ENCODE measurements around the gene SACS. TPM values are rescaled to one million over a fixed set of nuclear protein-coding genes. Genes with fewer than 3 reads are reported as not detected.

Gene SACS
- total RNA-seq, 1 experiment from 2014 or later, result 33.4 TPM

GRCh38 chr13:23384111-23384510, 49.4 kb downstream of the SACS start:
- Histone ChIP-seq H3K27ac (ENCODE audit: low read depth, low read length) (no peak overlapping the region), H2AFZ (ENCODE audit: low read depth, low read length, poor library complexity, severe bottlenecking) (no peak overlapping the region), H3K36me3 (ENCODE audit: control insufficient read depth in 1 of 2, insufficient read depth in 2 of 2, low read length in 2 of 2) (no peaks in the 10 kb centered on the region), H4K20me1 (ENCODE audit: insufficient read depth) (no peaks in the 10 kb centered on the region), H3K4me1 (ENCODE audit: control insufficient read depth in 1 of 2, insufficient read depth in 2 of 2, low read length in 2 of 2) (no peaks in the 10 kb centered on the region), H3K9me2 (ENCODE audit: insufficient read depth) (no peaks in the 10 kb centered on the region), H3K4me2 (ENCODE audit: low read length) (no peak overlapping the region), H3K79me2 (ENCODE audit: insufficient read depth, low read length) (no peaks in the 10 kb centered on the region), H3K27me3 (ENCODE audit: insufficient read depth, low read length) (no peaks in the 10 kb centered on the region), H3K4me3 (replicated peaks in 1 of 2; ENCODE audit: low read depth in 1 of 2, low read length in 2 of 2) (no peak overlapping the region), H3K9ac (ENCODE audit: low read length) (no peak overlapping the region), H3K9me3 (ENCODE audit: control insufficient read depth in 1 of 2, insufficient read depth in 1 of 2, low read depth in 1 of 2, low read length in 2 of 2) (no peaks in the 10 kb centered on the region)
- no peak for ATAC-seq
- DNase-seq (ENCODE audit: low read depth, low spot score), result no peak
- ChIA-PET RAD21 (ENCODE audit: low non-redundant PET in 1 of 2, low total read pairs in 2 of 2, uncharacterized antibody in 2 of 2, unreplicated experiment in 2 of 2) (no interaction called here), POLR2A (interaction anchor here (0.6 kb wide), 1 partner anchor 8 kb away, joined by 4 read pairs; no protein-coding TSS in a partner anchor), CTCF (no interaction called here)
- no TSS peak for BruUV-seq (replicated peaks)
- intact Hi-C loops (cut with micrococcal nuclease), result no loop called here
- TF ChIP-seq ELF1 (IDR thresholded peaks at IDR 0.05; ENCODE audit: borderline replicate concordance, low read depth) (no peak), FOSL1 (IDR thresholded peaks at IDR 0.05; ENCODE audit: low read depth) (no peak)

- no peak overlapping the region for H3K4me2 ChIP-seq (ENCODE audit: low read length)
- RAD21 ChIA-PET (ENCODE audit: low non-redundant PET in 1 of 2, low total read pairs in 2 of 2, uncharacterized antibody in 2 of 2, unreplicated experiment in 2 of 2), result no interaction called here
- no peak for ATAC-seq
- POLR2A ChIA-PET, result no interaction called here
- TF ChIP-seq ELF1 (IDR thresholded peaks at IDR 0.05; ENCODE audit: borderline replicate concordance, low read depth), result no peak
- TF ChIP-seq FOSL1 (IDR thresholded peaks at IDR 0.05; ENCODE audit: low read depth), result no peak
- no peak for TF ChIP-seq REST (IDR thresholded peaks at IDR 0.05; ENCODE audit: low read depth)
- TF ChIP-seq SRF (IDR thresholded peaks at IDR 0.05; ENCODE audit: low read depth), result no peak
- TF ChIP-seq EZH2phosphoT487 (IDR thresholded peaks at IDR 0.05; ENCODE audit: borderline replicate concordance), result no peak
- no peak for TF ChIP-seq SIN3A (IDR thresholded peaks at IDR 0.05; ENCODE audit: low read depth)
- no peak for TF ChIP-seq ZBTB33 (IDR thresholded peaks at IDR 0.05; ENCODE audit: extremely low read depth, insufficient replicate concordance, low read length)
- TF ChIP-seq RAD21 (IDR thresholded peaks at IDR 0.05; ENCODE audit: low read depth), result no peak
- TF ChIP-seq YY1 (IDR thresholded peaks at IDR 0.05; ENCODE audit: extremely low read depth, insufficient replicate concordance, low read depth, low read length), result no peak
- TF ChIP-seq POLR2AphosphoS5 (IDR thresholded peaks at IDR 0.05; ENCODE audit: low read depth, low read length), result no peak
- no peak for TF ChIP-seq ATF3 (IDR thresholded peaks at IDR 0.05)
- H3K9me3 ChIP-seq (ENCODE audit: control insufficient read depth in 1 of 2, insufficient read depth in 1 of 2, low read depth in 1 of 2, low read length in 2 of 2), result no peaks in the 10 kb centered on the region
- H3K4me3 ChIP-seq (replicated peaks in 1 of 2; ENCODE audit: low read depth in 1 of 2, low read length in 2 of 2), result no peak overlapping the region
- DNase-seq (ENCODE audit: low read depth, low spot score), result no peak
- no peaks in the 10 kb centered on the region for H4K20me1 ChIP-seq (ENCODE audit: insufficient read depth)
- H3K27me3 ChIP-seq (ENCODE audit: insufficient read depth, low read length), result no peaks in the 10 kb centered on the region
- no peak overlapping the region for H3K27ac ChIP-seq (ENCODE audit: low read depth, low read length)
- no TSS peak for BruUV-seq (replicated peaks)
- H3K9me2 ChIP-seq (ENCODE audit: insufficient read depth), result no peaks in the 10 kb centered on the region
- CTCF ChIA-PET, result no interaction called here
- no peaks in the 10 kb centered on the region for H3K79me2 ChIP-seq (ENCODE audit: insufficient read depth, low read length)
- no peak overlapping the region for H3K9ac ChIP-seq (ENCODE audit: low read length)
- no peak overlapping the region for H2AFZ ChIP-seq (ENCODE audit: low read depth, low read length, poor library complexity, severe bottlenecking)
- intact Hi-C loops (cut with micrococcal nuclease), result no loop called here
- no peaks in the 10 kb centered on the region for H3K4me1 ChIP-seq (ENCODE audit: control insufficient read depth in 1 of 2, insufficient read depth in 2 of 2, low read length in 2 of 2)
- no peaks in the 10 kb centered on the region for H3K36me3 ChIP-seq (ENCODE audit: control insufficient read depth in 1 of 2, insufficient read depth in 2 of 2, low read length in 2 of 2)
Measured at GRCh38 chr13:23383151-23383550, 50.4 kb downstream of the SACS start.
